HG02798 (cell line): Measurements from ENCODE around the gene REL.

Source experiments
- ATAC-seq: cut with Tn5 transposase; IDR thresholded peaks from one replicate; pipeline ENCODE4 v1.9.1; 2021; ENCODE audit warnings: mild to moderate bottlenecking; ENCODE audit not compliant: unreplicated experiment, poor library complexity

The REL gene

GRCh38 chr2:60961457-60961856, 80.1 kb downstream of the REL start:
- ATAC-seq, result no peak

- no peak for ATAC-seq
These were observed 81.2 kb downstream of the REL start for GRCh38 chr2:60962528-60962927.

- no peak for ATAC-seq
These were observed 81.8 kb downstream of the REL start for GRCh38 chr2:60963190-60963589.

- no peak for ATAC-seq
These were observed 83.5 kb downstream of the REL start for GRCh38 chr2:60964651-60965498.

DNA sequence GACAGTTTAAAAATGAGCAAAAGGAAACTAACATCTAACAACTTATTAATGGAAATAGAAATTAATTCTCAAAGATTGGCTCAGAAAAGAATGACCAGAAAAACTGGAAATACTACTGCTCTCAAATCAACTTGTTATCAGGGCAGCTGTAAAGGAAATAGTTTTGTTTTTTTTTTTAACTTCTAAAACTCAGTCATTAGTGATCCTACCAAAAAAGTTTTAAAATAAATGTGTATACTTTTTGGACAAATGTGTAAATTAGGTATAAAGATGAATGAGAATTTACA, 84.1 kb downstream of the REL start:
- no peak for ATAC-seq

- peak; percentile 90 for ATAC-seq
These were observed 85.4 kb downstream of the REL start for GRCh38 chr2:60966507-60967405.

- ATAC-seq, result peak; percentile 27
These were observed 91.7 kb downstream of the REL start for GRCh38 chr2:60972889-60973656.

GRCh38 chr2:60973705-60974104, 92.3 kb downstream of the REL start:
- no peak for ATAC-seq

GRCh38 chr2:60974652-60975051, 93.3 kb downstream of the REL start:
- ATAC-seq, result no peak
